GM18502 (cell line): Measurements from ENCODE around the gene REEP2.
"Not testable (repeated sequence)": the region's sequence is repeated elsewhere in the genome, so short reads cannot be mapped to it uniquely, and the experiment has no call there.

ENCODE experiments used
- ATAC-seq: cut with Tn5 transposase; IDR thresholded peaks from one replicate; pipeline ENCODE4 v1.9.1; 2021; ENCODE audit warnings: mild to moderate bottlenecking; ENCODE audit not compliant: unreplicated experiment, poor library complexity

Gene REEP2

DNA sequence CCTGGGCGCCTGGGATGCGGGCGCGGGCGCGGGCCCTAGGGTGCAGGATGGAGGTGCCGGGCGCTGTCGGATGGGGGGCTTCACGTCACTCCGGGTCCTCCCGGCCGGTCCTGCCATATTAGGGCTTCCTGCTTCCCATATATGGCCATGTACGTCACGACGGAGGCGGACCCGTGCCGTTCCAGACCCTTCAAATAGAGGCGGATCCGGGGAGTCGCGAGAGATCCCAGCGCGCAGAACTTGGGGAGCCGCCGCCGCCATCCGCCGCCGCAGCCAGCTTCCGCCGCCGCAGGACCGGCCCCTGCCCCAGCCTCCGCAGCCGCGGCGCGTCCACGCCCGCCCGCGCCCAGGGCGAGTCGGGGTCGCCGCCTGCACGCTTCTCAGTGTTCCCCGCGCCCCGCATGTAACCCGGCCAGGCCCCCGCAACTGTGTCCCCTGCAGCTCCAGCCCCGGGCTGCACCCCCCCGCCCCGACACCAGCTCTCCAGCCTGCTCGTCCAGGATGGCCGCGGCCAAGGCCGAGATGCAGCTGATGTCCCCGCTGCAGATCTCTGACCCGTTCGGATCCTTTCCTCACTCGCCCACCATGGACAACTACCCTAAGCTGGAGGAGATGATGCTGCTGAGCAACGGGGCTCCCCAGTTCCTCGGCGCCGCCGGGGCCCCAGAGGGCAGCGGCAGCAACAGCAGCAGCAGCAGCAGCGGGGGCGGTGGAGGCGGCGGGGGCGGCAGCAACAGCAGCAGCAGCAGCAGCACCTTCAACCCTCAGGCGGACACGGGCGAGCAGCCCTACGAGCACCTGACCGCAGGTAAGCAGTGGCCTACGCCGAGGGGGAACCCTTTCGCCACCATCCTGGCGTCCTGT is 26.6 kb downstream of the REEP2 start, which contains the start of gene EGR1:
Gene EGR1, plus strand, starts transcription at position 219 of the 864 bp plus-strand sequence. Its CDS starts 283 bp downstream, at position 502.
- ATAC-seq: peak; percentile 67

DNA sequence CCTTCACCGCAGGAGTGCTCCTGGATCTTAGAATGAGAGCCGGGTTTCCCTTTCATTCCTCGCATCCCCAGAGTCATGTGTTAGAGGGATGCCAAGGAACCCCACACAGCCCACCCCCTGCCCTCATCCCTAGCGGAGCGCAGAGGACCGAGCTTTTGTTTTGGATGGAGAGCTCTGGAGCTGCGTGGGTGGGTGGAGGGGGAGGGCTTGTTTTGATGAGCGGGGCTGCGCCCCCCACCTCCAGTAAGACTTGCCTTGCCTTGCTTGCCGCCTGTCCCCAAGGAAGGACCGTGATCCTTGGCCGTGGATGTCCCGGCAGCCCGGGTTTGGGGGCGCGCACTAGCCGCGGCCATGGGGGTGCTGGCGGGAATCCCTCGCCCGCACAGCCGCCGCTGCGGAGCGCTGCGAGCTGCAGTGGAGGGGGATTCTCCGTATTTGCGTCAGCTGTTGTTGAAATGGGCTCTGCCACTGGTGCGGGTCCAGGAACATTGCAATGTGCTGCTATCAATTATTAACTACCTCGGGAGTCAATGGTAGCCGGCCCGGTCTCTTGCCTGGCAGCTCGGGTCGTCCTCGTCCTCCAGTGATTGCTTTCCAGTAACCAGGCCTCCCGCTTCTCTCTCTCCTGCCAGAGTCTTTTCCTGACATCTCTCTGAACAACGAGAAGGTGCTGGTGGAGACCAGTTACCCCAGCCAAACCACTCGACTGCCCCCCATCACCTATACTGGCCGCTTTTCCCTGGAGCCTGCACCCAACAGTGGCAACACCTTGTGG is 27.5 kb downstream of the REEP2 start:
- no peak for ATAC-seq

DNA sequence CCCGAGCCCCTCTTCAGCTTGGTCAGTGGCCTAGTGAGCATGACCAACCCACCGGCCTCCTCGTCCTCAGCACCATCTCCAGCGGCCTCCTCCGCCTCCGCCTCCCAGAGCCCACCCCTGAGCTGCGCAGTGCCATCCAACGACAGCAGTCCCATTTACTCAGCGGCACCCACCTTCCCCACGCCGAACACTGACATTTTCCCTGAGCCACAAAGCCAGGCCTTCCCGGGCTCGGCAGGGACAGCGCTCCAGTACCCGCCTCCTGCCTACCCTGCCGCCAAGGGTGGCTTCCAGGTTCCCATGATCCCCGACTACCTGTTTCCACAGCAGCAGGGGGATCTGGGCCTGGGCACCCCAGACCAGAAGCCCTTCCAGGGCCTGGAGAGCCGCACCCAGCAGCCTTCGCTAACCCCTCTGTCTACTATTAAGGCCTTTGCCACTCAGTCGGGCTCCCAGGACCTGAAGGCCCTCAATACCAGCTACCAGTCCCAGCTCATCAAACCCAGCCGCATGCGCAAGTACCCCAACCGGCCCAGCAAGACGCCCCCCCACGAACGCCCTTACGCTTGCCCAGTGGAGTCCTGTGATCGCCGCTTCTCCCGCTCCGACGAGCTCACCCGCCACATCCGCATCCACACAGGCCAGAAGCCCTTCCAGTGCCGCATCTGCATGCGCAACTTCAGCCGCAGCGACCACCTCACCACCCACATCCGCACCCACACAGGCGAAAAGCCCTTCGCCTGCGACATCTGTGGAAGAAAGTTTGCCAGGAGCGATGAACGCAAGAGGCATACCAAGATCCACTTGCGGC is 28.2 kb downstream of the REEP2 start:
- ATAC-seq: no peak

DNA sequence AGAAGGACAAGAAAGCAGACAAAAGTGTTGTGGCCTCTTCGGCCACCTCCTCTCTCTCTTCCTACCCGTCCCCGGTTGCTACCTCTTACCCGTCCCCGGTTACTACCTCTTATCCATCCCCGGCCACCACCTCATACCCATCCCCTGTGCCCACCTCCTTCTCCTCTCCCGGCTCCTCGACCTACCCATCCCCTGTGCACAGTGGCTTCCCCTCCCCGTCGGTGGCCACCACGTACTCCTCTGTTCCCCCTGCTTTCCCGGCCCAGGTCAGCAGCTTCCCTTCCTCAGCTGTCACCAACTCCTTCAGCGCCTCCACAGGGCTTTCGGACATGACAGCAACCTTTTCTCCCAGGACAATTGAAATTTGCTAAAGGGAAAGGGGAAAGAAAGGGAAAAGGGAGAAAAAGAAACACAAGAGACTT is 28.9 kb downstream of the REEP2 start:
- ATAC-seq: no peak

DNA sequence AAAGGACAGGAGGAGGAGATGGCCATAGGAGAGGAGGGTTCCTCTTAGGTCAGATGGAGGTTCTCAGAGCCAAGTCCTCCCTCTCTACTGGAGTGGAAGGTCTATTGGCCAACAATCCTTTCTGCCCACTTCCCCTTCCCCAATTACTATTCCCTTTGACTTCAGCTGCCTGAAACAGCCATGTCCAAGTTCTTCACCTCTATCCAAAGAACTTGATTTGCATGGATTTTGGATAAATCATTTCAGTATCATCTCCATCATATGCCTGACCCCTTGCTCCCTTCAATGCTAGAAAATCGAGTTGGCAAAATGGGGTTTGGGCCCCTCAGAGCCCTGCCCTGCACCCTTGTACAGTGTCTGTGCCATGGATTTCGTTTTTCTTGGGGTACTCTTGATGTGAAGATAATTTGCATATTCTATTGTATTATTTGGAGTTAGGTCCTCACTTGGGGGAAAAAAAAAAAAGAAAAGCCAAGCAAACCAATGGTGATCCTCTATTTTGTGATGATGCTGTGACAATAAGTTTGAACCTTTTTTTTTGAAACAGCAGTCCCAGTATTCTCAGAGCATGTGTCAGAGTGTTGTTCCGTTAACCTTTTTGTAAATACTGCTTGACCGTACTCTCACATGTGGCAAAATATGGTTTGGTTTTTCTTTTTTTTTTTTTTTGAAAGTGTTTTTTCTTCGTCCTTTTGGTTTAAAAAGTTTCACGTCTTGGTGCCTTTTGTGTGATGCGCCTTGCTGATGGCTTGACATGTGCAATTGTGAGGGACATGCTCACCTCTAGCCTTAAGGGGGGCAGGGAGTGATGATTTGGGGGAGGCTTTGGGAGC is 29.5 kb downstream of the REEP2 start:
- ATAC-seq: no peak

DNA sequence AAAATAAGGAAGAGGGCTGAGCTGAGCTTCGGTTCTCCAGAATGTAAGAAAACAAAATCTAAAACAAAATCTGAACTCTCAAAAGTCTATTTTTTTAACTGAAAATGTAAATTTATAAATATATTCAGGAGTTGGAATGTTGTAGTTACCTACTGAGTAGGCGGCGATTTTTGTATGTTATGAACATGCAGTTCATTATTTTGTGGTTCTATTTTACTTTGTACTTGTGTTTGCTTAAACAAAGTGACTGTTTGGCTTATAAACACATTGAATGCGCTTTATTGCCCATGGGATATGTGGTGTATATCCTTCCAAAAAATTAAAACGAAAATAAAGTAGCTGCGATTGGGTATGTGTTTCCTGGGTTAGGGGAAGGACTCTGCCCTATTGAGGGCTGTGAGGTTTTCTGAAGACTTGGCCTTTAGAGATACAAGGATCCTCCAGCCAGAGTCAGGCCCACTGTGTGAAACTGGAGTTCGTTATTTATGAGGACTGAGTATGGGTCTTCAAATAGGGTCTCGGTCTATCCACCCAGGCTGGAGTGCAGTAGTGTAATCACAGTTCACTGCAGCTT is 30.2 kb downstream of the REEP2 start:
- ATAC-seq: no peak

DNA sequence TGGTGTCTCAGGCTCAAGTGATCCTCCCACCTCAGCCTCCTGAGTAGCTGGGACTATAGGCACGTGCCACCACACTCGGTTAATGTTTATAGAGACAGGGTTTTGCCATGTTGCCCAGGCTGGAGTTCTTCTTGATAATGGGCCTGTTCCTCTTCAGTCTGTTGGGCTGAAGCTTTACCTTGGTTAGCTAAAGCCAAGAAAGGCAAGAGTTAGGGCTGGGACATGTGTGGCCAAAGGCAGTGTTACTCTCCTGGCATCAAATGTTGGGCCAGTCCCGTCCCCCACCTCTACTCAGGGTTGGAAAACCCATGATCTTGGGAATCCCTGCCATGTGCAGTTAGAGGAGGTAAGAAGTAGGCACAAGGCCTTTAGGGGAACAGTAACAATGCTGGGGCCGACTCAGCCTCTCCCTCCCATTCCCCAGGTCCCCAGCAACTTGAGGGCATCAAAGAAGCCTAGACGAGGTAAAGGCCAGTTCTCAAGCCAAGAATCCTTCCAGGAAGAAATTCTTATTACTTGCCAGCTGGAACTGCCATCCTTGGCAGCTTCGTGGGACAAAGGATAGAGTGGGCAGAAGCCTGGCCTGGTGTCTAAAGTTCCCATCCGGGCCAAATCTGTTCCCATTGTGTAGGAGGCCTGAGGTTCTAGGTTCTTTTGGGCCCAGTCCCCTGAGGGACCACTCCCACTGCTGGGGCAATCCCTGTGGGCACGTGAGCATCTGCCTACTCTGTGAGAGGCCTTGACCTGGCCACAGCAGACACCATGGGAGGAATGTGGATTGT is 30.9 kb downstream of the REEP2 start:
- ATAC-seq: no peak

DNA sequence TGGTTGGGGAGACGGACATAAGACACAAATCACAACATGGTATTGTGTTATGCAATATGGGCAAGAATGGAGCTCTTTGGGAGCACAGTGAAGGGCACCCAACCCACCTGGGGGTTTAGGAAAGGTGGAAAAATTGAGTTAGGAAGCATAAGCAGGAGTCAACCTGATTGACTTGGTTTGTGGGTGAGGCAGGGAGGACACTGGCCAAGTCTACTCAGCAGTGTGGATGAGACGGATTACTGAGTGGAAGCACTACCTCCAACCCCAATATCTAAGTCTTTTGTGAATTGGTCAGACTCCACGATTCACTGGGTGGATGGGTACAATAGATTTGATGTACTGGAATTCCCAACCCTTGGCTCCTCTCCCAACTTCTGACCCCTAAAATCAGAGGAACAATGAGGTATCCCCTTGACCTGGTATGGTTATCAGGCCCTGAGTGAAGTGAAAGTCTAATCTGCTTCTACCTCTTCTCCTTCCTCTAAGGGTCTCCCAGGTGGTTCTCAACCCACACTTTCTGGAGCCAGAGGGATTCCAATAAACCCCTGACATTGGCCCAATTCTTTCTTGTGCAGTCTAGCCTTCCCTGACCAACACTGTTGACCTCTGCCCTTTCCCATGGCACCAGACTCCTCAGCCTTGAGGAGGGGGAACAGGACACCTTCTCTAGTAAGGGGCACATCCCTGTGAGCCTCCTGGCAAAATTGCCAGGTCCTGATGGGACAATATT is 31.6 kb downstream of the REEP2 start:
- no peak for ATAC-seq

DNA sequence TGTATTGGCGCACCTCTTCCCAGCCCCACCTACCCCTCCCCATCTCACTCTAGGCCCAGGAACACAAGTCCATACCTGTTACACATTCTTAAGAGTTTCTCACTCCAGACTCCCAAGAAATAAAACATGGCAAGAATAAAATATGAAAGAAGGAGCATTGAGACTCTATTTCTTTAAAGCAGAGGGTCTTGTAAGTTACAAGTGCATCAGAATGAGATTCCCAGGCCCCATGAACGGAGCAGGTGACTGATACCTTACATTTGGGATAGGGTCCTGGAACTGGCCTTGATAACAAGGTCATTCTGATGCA is 32.1 kb downstream of the REEP2 start:
- no peak for ATAC-seq

DNA sequence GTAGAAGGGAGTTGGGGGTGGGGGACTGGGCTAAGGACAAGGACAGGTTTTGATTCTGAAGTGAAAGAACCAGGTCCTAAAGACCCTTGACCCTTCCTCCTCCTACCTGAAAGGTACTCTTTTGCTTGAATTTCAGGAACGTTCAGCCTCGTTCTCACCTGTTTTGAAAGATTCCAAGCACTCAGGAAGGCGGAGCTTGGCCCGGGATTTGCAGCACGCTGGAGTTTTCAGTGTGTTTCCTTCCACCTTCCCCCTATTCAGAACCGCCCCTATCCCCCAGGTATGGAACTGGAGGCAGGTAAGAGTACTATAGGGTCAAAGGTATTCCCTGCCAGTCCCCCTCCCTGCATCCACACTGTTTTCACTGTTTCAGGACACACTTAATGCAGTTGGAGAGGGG is 33.5 kb downstream of the REEP2 start:
- no peak for ATAC-seq

DNA sequence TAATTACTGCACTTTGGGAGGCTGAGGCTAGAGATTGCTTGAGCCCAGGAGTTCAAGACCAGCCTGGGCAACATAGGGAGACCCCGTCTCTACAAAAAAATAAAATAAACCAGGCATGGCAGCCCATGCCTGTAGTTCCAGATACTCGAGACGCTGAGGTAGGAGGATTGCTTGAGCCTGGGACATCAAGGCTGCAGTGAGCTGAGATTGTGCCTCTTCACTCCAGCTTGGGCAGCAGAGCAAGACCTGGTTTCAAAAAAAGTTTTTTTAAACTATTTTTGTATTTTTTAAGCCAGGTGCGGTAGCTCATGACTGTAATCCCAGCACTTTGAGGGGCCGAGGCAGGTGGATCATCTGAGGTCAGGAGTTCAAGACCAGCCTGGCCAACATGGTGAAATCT is 34.3 kb downstream of the REEP2 start:
- not testable (repeated sequence) for ATAC-seq

DNA sequence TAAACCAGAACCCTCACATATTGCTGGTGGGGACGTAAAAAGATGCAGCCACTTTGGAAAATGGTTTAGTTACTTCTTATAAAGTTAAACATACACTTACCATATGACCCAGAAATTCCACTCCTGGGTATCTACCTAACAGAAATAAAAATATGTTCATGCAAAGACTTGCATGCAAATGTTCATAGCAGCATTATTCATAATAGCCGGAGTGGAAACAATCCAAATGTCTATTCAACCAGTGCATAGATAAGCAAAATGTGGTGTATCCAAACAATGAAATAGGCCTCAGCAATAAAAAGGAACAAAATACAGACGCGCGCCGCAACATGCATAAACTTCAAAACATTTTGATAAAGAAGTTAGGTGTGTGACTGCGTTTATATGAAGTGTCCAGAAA is 38.1 kb downstream of the REEP2 start:
- no peak for ATAC-seq

DNA sequence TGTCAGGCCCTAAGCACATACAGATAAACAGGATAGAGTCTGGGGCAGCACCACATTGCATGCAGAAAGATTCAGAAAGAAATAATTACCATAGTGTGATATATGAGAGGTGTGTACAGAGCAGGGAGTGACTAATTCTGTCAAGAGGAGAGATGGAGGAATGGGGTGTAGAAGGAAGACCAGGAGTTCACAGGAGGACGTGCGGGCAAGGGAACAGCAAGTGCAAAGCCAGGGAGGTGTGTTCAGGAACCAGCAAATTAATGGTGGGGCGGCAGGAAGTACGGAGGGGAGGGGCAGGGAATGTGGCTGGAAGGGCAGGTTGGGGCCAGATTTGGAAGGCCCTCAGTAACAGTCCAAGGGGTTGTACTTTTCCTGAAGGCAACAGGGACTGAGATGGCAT is 43.8 kb downstream of the REEP2 start:
- ATAC-seq: no peak

DNA sequence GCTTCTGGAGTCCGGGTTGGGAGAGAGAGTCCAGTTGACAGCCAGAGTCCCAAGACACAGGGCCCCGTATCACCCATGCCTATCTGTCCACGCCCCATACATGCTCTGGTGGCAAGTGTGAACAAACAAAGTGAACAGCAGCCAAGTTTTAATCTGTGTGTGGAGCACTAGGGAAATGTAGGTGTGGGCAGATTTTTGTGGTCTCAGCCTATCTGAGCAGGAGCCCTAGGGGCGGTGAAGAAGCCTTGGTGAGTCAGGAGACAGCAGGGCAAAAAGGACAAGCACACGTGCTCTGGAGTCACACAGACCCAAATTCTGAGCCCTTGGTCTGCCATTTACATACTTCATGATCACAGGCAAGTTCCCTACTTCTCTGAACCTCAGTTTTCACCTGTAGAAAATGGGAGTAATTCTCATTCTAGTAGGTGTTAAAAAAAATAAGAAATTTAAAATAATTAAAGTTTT is 49.7 kb downstream of the REEP2 start:
- no peak for ATAC-seq

DNA sequence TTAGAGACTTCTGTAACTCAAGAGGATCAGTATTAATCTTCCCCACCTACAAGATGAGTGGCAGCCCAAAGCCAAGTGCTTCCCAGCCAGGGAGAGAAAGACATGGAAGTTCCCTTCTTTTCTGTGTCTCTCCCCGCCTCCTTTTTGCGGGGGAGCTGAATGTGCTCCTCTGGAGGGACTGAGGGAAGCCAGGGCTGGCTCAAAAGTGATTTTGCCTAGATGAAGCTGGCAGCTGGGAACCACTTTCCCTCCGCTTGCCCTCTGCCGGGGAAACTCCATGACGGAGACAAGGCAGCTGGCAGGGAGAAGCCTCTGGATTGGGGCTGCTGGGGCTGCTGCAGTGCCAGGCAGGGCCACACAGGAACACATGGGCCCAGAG is 50.8 kb downstream of the REEP2 start:
- no peak for ATAC-seq

DNA sequence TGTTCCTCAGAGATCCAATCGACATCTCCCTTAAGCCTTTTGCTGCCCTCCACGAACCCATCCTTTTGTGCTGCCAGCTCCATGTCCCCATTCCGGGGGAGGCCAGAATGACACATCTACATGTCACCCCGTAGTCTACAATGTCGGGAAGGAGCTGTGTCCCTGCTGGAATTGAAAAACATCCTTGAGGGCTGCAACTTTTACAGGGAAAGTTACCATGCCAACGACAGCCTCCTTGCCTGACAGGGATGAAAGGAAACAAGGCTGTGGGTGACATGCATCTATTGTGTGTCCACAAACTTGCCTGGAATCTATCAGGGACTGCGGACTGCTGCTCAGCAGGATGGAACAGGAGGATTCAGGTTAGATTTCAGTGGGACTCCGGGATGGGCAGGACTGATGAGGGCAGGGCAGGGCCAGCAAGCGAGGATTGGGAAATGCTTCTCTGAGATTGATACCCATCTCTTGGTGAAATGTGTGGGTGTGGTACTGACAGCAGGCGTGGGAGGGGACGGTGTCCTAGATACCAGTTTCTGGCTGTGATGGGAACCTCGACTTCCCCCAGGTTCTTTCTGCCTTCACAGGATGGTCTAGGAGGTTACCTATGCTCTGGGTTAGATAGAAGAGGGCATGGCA is 51.9 kb downstream of the REEP2 start:
- no peak for ATAC-seq

DNA sequence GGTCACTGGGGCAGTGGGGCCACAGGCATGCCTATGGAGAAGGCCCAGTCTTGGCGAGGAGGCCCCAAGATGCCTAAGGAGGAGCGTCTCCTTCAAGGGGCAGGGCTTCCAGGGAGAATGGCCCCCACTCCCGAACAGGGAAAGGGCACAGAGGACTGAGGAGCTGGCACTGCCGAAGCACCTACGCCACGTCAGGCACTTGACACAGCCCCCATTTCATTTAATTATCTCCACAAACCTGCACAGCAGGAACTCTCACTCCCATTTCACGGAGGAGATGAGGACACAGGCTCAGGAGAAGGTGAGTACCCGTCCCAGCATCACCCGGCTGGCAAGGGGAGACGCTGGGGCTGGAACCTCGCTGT is 52.4 kb downstream of the REEP2 start:
- no peak for ATAC-seq
